Endothelial cell (in vitro differentiated cells): ENCODE measurements around the gene SAC3D1. TPM values are rescaled to one million over a fixed set of nuclear protein-coding genes. Genes with fewer than 3 reads are reported as not detected.

Experiments
- DNase-seq: peaks from one replicate; pipeline ENCODE4 v3.0.0; 2021; ENCODE audit warnings: low spot score
- H3K27ac Mint-ChIP-seq: one replicate; pipeline ENCODE4 v1.8.0; 2021; ENCODE audit warnings: mixed read lengths, inconsistent platforms; ENCODE audit not compliant: unreplicated experiment
- H3K27me3 Mint-ChIP-seq: one replicate; pipeline ENCODE4 v1.8.0; 2021; ENCODE audit warnings: mild to moderate bottlenecking, moderate library complexity, mixed read lengths, inconsistent platforms; ENCODE audit not compliant: unreplicated experiment
- H3K36me3 Mint-ChIP-seq: one replicate; pipeline ENCODE4 v1.8.0; 2021; ENCODE audit warnings: mild to moderate bottlenecking, low read depth, mixed read lengths, inconsistent platforms; ENCODE audit not compliant: unreplicated experiment
- H3K4me1 Mint-ChIP-seq: one replicate; pipeline ENCODE4 v1.8.0; 2021; ENCODE audit warnings: mild to moderate bottlenecking, mixed read lengths, inconsistent platforms; ENCODE audit not compliant: unreplicated experiment
- H3K4me3 Mint-ChIP-seq: one replicate; pipeline ENCODE4 v1.8.0; 2021; ENCODE audit warnings: mild to moderate bottlenecking, mixed read lengths, inconsistent platforms; ENCODE audit not compliant: unreplicated experiment
- H3K9me3 Mint-ChIP-seq: one replicate; pipeline ENCODE4 v1.8.0; 2021; ENCODE audit warnings: mixed read lengths, inconsistent platforms; ENCODE audit not compliant: unreplicated experiment
- CTCF ChIP-seq: fragments of 200-600 bp; sonication (generic); IDR thresholded peaks from one replicate; pipeline ENCODE4 v1.5.0; 2021; ENCODE audit warnings: antibody characterized with exemption; ENCODE audit not compliant: unreplicated experiment
- total RNA-seq: library from RNA; stranded (reverse); fragmentation: NEBNext Ultra II Directional; extraction: Animal tissue kit (Norgen Biotek cat#: 25700); gene quantifications from one replicate; pipeline ENCODE4 v1.2.1, GENCODE V29; 2021; ENCODE audit not compliant: unreplicated experiment

Gene SAC3D1
- total RNA-seq, 1 donor from 2014 or later, result 4.8 TPM

- no peak for TF ChIP-seq CTCF
- no peak for DNase-seq
- Mint-ChIP-seq H3K27me3 (peaks cover 6% of the 10 kb centered on the region), H3K9me3 (no peaks in the 10 kb centered on the region), H3K27ac (no peak overlapping the region), H3K36me3 (no peaks in the 10 kb centered on the region), H3K4me3 (no peak overlapping the region), H3K4me1 (peaks cover 3% of the 10 kb centered on the region)
These were observed 33.0 kb upstream of the SAC3D1 start for GRCh38 chr11:65008016-65008415.

GRCh38 chr11:65008873-65009272 lies 32.1 kb upstream of the SAC3D1 start:
- peaks cover 7% of the 10 kb centered on the region for H3K4me1 Mint-ChIP-seq
- no peak for TF ChIP-seq CTCF

GRCh38 chr11:65013130-65013887 lies 27.7 kb upstream of the SAC3D1 start:
- Mint-ChIP-seq H3K4me1 (peaks cover 13% of the 10 kb centered on the region), H3K4me3 (peak overlapping the region; percentile 90), H3K36me3 (peaks cover 8% of the 10 kb centered on the region), H3K27me3 (peaks cover 2% of the 10 kb centered on the region), H3K27ac (peak overlapping the region; percentile 91), H3K9me3 (no peaks in the 10 kb centered on the region)
- no peak for TF ChIP-seq CTCF
- DNase-seq, result peak; percentile 93

More at GRCh38 chr11:65008873-65009272, 32.1 kb upstream of the SAC3D1 start:
- H3K27ac Mint-ChIP-seq, result no peak overlapping the region
- no peaks in the 10 kb centered on the region for H3K36me3 Mint-ChIP-seq
- H3K9me3 Mint-ChIP-seq, result no peaks in the 10 kb centered on the region
- no peak overlapping the region for H3K4me3 Mint-ChIP-seq
- peaks cover 6% of the 10 kb centered on the region for H3K27me3 Mint-ChIP-seq
- DNase-seq, result no peak

GRCh38 chr11:65013888-65014725 lies 26.9 kb upstream of the SAC3D1 start, which contains the start of gene ARL2:
TSS of gene ARL2 (plus strand) at chr11:65014160. CDS start at chr11:65014208, 48 bp downstream.
- peak; percentile 91 for TF ChIP-seq CTCF
- Mint-ChIP-seq H3K36me3 (peaks cover 8% of the 10 kb centered on the region), H3K27ac (peak within 1 kb of the TSS; percentile 91), H3K27me3 (peaks cover 2% of the 10 kb centered on the region), H3K4me3 (peak within 1 kb of the TSS; percentile 90), H3K4me1 (peaks cover 13% of the 10 kb centered on the region), H3K9me3 (no peaks in the 10 kb centered on the region)
- DNase-seq, result peak; percentile 93
